Measurements from ENCODE around the gene ANTXRL. TPM values are rescaled to one million over a fixed set of nuclear protein-coding genes. Genes with fewer than 3 reads are reported as not detected.
A peak's percentile ranks its signal among the peaks of the same experiment; 100 is the strongest.

The ANTXRL gene
- total and polyA plus RNA-seq, 4 donors, result 0.06 TPM; not detected in 3

- no peak overlapping the region for H3K9ac ChIP-seq (ENCODE audit: low read depth in 1 of 2, low read length in 2 of 2)
- DNase-seq (ENCODE audit: low spot score), result no peak
- H3K4me3 ChIP-seq (ENCODE audit: low read depth in 1 of 3, low read length in 3 of 3), result no peak overlapping the region
- H3K27ac ChIP-seq (ENCODE audit: low read depth in 1 of 2, low read length in 2 of 2), result no peak overlapping the region
- H3K27me3 ChIP-seq (ENCODE audit: control insufficient read depth in 4 of 4, insufficient read depth in 4 of 4, low read length in 3 of 4), result peaks cover 0 to 6% (median 0%) of the 10 kb centered on the region in 4 donors
- no peak for TF ChIP-seq RXRA (IDR thresholded peaks at IDR 0.05)
- no peak for TF ChIP-seq JUND (IDR thresholded peaks at IDR 0.05)
- TF ChIP-seq TAF1 (conservative IDR thresholded peaks at IDR 0.05), result no peak
- no peaks in the 10 kb centered on the region for H3K36me3 ChIP-seq (ENCODE audit: control insufficient read depth in 4 of 4, insufficient read depth in 3 of 4, low read depth in 1 of 4, low read length in 3 of 4)
- peaks cover 0 to 9% (median 5%) of the 10 kb centered on the region in 4 donors for H3K4me1 ChIP-seq (ENCODE audit: control insufficient read depth in 4 of 4, insufficient read depth in 4 of 4, low read length in 3 of 4)
- peaks cover 0 to 3% (median 0%) of the 10 kb centered on the region in 4 donors for H3K9me3 ChIP-seq (ENCODE audit: control insufficient read depth in 4 of 4, low read length in 3 of 4)
- 45% methylated on average over 6 of the region's 6 CpGs for WGBS
Measured at GRCh38 chr10:46283580-46284285, 3.1 kb upstream of the ANTXRL start.

- Histone ChIP-seq H3K9me3 (ENCODE audit: control insufficient read depth in 4 of 4, low read length in 3 of 4) (peaks cover 0 to 3% (median 0%) of the 10 kb centered on the region in 4 donors), H3K4me1 (ENCODE audit: control insufficient read depth in 4 of 4, insufficient read depth in 4 of 4, low read length in 3 of 4) (peaks cover 0 to 9% (median 5%) of the 10 kb centered on the region in 4 donors), H3K36me3 (ENCODE audit: control insufficient read depth in 4 of 4, insufficient read depth in 3 of 4, low read depth in 1 of 4, low read length in 3 of 4) (no peaks in the 10 kb centered on the region), H3K27ac (ENCODE audit: low read depth in 1 of 2, low read length in 2 of 2) (peak overlapping the region in 1 of 2 donors; percentile 6), H3K9ac (ENCODE audit: low read depth in 1 of 2, low read length in 2 of 2) (no peak overlapping the region), H3K4me3 (ENCODE audit: low read depth in 1 of 3, low read length in 3 of 3) (peak overlapping the region; percentile 0 to 69 (median 38)), H3K27me3 (ENCODE audit: control insufficient read depth in 4 of 4, insufficient read depth in 4 of 4, low read length in 3 of 4) (peaks cover 0 to 6% (median 0%) of the 10 kb centered on the region in 4 donors)
- peak; percentile 90 for DNase-seq (ENCODE audit: low spot score)
- WGBS, result 6% methylated on average over 82 of the region's 82 CpGs
- TF ChIP-seq GABPA (IDR thresholded peaks at IDR 0.05 in 1 of 2, conservative IDR thresholded peaks at IDR 0.05 in 1 of 2), result no peak
- peak; percentile 17 for TF ChIP-seq SP1 (IDR thresholded peaks at IDR 0.05)
Measured at GRCh38 chr10:46284286-46285229, 2.2 kb upstream of the ANTXRL start.

- peaks cover 0 to 9% (median 5%) of the 10 kb centered on the region in 4 donors for H3K4me1 ChIP-seq (ENCODE audit: control insufficient read depth in 4 of 4, insufficient read depth in 4 of 4, low read length in 3 of 4)
- WGBS, result 65% methylated on average over 3 of the region's 3 CpGs
- H3K27ac ChIP-seq (ENCODE audit: low read depth in 1 of 2, low read length in 2 of 2), result no peak overlapping the region
- H3K27me3 ChIP-seq (ENCODE audit: control insufficient read depth in 4 of 4, insufficient read depth in 4 of 4, low read length in 3 of 4), result peaks cover 0 to 6% (median 0%) of the 10 kb centered on the region in 4 donors
- DNase-seq (ENCODE audit: low spot score), result no peak
- H3K9me3 ChIP-seq (ENCODE audit: control insufficient read depth in 4 of 4, low read length in 3 of 4), result peaks cover 0 to 3% (median 0%) of the 10 kb centered on the region in 4 donors
- TF ChIP-seq JUND (IDR thresholded peaks at IDR 0.05) (no peak), RAD21 (IDR thresholded peaks at IDR 0.05) (no peak), RXRA (IDR thresholded peaks at IDR 0.05) (no peak), TAF1 (conservative IDR thresholded peaks at IDR 0.05) (no peak), HNF4A (conservative IDR thresholded peaks at IDR 0.05) (no peak)
- no peaks in the 10 kb centered on the region for H3K36me3 ChIP-seq (ENCODE audit: control insufficient read depth in 4 of 4, insufficient read depth in 3 of 4, low read depth in 1 of 4, low read length in 3 of 4)
- no peak overlapping the region for H3K4me3 ChIP-seq (ENCODE audit: low read depth in 1 of 3, low read length in 3 of 3)
- H3K9ac ChIP-seq (ENCODE audit: low read depth in 1 of 2, low read length in 2 of 2), result no peak overlapping the region
Measured at GRCh38 chr10:46285300-46285699, 1.5 kb upstream of the ANTXRL start.

- Histone ChIP-seq H3K9me3 (ENCODE audit: control insufficient read depth in 4 of 4, low read length in 3 of 4) (peaks cover 0 to 3% (median 0%) of the 10 kb centered on the region in 4 donors), H3K36me3 (ENCODE audit: control insufficient read depth in 4 of 4, insufficient read depth in 3 of 4, low read depth in 1 of 4, low read length in 3 of 4) (no peaks in the 10 kb centered on the region), H3K27me3 (ENCODE audit: control insufficient read depth in 4 of 4, insufficient read depth in 4 of 4, low read length in 3 of 4) (peaks cover 0 to 6% (median 0%) of the 10 kb centered on the region in 4 donors), H3K9ac (ENCODE audit: low read depth in 1 of 2, low read length in 2 of 2) (no peak overlapping the region), H3K27ac (ENCODE audit: low read depth in 1 of 2, low read length in 2 of 2) (no peak overlapping the region), H3K4me1 (ENCODE audit: control insufficient read depth in 4 of 4, insufficient read depth in 4 of 4, low read length in 3 of 4) (peaks cover 0 to 9% (median 5%) of the 10 kb centered on the region in 4 donors), H3K4me3 (ENCODE audit: low read depth in 1 of 3, low read length in 3 of 3) (no peak overlapping the region)
- 93% methylated on average over 5 of the region's 5 CpGs for WGBS
- DNase-seq (ENCODE audit: low spot score), result no peak
- no peak for TF ChIP-seq FOXA1 (IDR thresholded peaks at IDR 0.05)
- no peak for TF ChIP-seq TAF1 (conservative IDR thresholded peaks at IDR 0.05)
Measured at GRCh38 chr10:46285966-46286620, 704 bp upstream of the ANTXRL start.
